Brain microvascular endothelial cell (primary cell): ENCODE data around the gene PRKG1.

Source experiments
- DNase-seq: peaks from one replicate; pipeline ENCODE4 v3.0.0-alpha.2; 2020
- H3K27ac ChIP-seq: fragments of 250-450 bp; sonication (Bioruptor Pico); 2 replicates; pipeline ENCODE4 v1.5.1; 2020; ENCODE audit warnings: mild to moderate bottlenecking, moderate library complexity
- H3K27me3 ChIP-seq: fragments of 250-450 bp; sonication (Bioruptor Pico); replicated peaks from 2 replicates; pipeline ENCODE4 v1.5.1; 2020; ENCODE audit warnings: mild to moderate bottlenecking
- H3K36me3 ChIP-seq: fragments of 250-450 bp; sonication (Bioruptor Pico); replicated peaks from 2 replicates; pipeline ENCODE4 v1.5.1; 2020; ENCODE audit warnings: mild to moderate bottlenecking
- H3K4me3 ChIP-seq: 2 replicates; pipeline ENCODE4 v1.5.1; 2011; ENCODE audit warnings: low read depth, mild to moderate bottlenecking, control low read depth, low read length, moderate library complexity
- in situ Hi-C: cut with HindIII; loops from 2 replicates; pipeline ENCODE4 v1.10.0; 2017; ENCODE audit warnings: low sequenced_read_pairs, low pct_ligation_motif_present
- TF ChIP-seq, protein P1 (sequence below): IDR thresholded peaks from 2 replicates; pipeline ENCODE4 v1.5.1; 2011; ENCODE audit warnings: low read depth, mild to moderate bottlenecking, moderate library complexity, low read length, control low read depth, inconsistent platforms; ENCODE audit errors: missing control alignments

PRKG1 gene

DNA sequence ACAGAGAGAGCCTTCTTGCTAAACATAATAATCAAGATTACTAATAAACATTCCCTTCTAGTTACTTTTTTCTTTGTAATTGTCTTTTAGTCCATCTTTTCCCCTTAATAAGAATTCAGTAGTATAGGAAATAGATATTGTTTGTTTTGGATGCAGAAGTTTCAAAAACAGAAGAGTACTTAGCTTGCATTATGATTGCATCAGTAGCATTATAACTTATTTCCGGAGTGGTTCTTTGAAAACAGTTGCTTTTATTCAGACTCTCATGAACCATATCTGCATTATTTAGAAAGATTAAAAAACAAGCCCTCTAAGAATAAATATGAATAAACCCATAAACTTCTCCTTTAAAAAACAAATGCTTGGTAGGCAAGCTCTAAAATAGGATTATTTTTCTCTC is 1205.8 kb downstream of the PRKG1 start:
- no peak for DNase-seq
- no peak overlapping the region for H3K27ac ChIP-seq
- H3K36me3 ChIP-seq, result no peaks in the 10 kb centered on the region
- no peaks in the 10 kb centered on the region for H3K27me3 ChIP-seq
- no peak overlapping the region for H3K4me3 ChIP-seq
- TF ChIP-seq, protein P1, sequence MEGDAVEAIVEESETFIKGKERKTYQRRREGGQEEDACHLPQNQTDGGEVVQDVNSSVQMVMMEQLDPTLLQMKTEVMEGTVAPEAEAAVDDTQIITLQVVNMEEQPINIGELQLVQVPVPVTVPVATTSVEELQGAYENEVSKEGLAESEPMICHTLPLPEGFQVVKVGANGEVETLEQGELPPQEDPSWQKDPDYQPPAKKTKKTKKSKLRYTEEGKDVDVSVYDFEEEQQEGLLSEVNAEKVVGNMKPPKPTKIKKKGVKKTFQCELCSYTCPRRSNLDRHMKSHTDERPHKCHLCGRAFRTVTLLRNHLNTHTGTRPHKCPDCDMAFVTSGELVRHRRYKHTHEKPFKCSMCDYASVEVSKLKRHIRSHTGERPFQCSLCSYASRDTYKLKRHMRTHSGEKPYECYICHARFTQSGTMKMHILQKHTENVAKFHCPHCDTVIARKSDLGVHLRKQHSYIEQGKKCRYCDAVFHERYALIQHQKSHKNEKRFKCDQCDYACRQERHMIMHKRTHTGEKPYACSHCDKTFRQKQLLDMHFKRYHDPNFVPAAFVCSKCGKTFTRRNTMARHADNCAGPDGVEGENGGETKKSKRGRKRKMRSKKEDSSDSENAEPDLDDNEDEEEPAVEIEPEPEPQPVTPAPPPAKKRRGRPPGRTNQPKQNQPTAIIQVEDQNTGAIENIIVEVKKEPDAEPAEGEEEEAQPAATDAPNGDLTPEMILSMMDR, result no peak
- in situ Hi-C loops, result no loop called here

DNA sequence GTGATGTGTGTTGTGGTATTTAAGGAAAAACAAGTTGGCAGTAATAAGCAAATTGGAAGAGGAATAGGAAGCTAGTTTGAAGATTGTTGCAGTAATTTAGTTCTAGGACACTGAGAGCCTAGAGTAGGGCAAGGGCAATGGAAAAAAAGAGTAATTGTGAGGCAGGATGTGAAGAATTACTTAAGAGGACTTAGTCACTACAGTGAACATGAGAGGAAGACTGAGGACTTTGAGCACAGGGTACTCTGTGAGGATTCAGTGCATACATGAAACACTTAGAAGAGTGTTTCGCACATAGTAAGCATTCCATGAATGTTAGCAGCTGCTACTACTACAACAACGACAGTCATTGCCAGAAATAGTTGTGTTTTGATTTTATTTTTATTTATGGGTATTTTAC is 1208.9 kb downstream of the PRKG1 start:
- Histone ChIP-seq H3K4me3 (no peak overlapping the region), H3K36me3 (no peaks in the 10 kb centered on the region), H3K27ac (no peak overlapping the region), H3K27me3 (no peaks in the 10 kb centered on the region)
- in situ Hi-C loops, result no loop called here
- peak; percentile 2 for DNase-seq
- TF ChIP-seq, protein P1, result no peak

DNA sequence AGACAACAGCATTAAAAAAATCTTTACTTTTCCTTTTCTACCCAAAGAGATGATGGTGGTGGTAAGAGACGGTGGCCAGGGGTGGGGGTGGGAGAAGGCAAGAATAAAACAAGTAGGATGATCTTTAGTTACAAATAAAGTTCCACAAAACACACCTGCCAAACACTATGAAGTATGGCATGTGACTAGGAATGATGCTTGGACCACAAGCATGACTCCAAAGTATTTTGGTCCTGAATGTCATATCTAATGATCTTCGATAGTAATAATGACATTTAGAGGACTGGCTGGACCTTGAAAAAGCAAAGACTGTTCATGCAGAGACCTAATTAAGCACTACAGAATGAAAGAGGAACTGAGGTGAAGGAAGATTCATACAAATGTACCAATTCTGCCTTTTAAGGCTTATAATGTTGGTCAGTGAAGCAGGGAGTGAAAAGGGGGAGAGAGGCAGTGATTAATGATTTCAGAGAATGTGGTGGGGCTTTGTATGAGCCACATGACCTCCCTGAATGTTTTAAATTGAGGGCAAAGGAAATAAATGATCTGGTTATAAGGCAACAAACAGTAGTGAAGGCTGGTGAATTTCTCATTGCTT is 1210.2 kb downstream of the PRKG1 start:
- no peak for DNase-seq
- no peaks in the 10 kb centered on the region for H3K36me3 ChIP-seq
- in situ Hi-C loops, result no loop called here
- H3K4me3 ChIP-seq, result no peak overlapping the region
- H3K27me3 ChIP-seq, result no peaks in the 10 kb centered on the region
- TF ChIP-seq, protein P1, result no peak
- no peak overlapping the region for H3K27ac ChIP-seq

DNA sequence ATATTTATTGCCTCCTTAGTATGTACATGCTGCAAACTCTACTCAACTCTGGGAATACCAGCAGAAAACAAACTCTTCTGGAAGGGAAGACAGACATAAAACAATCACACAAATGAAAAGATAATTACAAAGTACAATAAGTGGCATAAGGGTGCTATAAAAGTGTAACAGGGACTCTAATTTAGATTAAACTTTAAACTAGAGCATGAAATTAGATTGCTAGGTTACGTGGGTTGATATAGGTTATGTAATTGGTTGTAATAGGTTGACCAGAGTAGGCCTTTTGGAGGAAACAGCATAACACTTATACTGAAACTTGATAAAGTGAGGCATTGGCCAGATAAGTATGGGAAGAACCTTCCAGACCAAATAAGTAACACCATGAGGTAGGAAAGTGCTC is 1213.6 kb downstream of the PRKG1 start:
- TF ChIP-seq, protein P1, result no peak
- Histone ChIP-seq H3K4me3 (no peak overlapping the region), H3K27ac (no peak overlapping the region), H3K27me3 (no peaks in the 10 kb centered on the region), H3K36me3 (no peaks in the 10 kb centered on the region)
- in situ Hi-C loops, result no loop called here
- DNase-seq, result no peak

DNA sequence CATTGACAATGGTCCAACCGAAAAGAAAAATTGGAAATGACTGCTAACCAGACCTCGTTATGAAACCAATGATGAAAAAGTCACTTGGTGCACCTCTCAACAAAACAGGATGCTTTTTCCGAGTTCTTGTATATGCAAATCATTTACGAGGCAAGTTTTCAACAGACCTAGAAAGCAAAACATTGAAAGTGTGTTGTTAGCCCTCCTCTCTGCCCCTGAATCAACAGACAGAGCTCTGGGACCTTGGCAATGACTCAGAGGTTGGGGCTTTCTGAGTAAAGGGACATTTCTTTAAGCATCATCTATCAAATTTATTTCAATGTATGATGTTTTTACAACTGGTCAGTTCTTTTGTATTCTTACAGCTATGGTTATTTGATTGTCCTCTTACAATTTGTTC is 1223.5 kb downstream of the PRKG1 start:
- H3K27me3 ChIP-seq, result no peaks in the 10 kb centered on the region
- no peak for DNase-seq
- in situ Hi-C loops, result no loop called here

More for the DNA sequence above, 1223.5 kb downstream of the PRKG1 start:
- TF ChIP-seq, protein P1, result no peak
- Histone ChIP-seq H3K36me3 (no peaks in the 10 kb centered on the region), H3K27ac (no peak overlapping the region), H3K4me3 (no peak overlapping the region)
